GM19238 (cell line): ENCODE data around the gene DLL4.

ENCODE experiments used
- DNase-seq: peaks from one replicate; pipeline ENCODE4 v3.0.0; 2011; ENCODE audit warnings: low spot score; ENCODE audit not compliant: insufficient read length

Gene DLL4

DNA sequence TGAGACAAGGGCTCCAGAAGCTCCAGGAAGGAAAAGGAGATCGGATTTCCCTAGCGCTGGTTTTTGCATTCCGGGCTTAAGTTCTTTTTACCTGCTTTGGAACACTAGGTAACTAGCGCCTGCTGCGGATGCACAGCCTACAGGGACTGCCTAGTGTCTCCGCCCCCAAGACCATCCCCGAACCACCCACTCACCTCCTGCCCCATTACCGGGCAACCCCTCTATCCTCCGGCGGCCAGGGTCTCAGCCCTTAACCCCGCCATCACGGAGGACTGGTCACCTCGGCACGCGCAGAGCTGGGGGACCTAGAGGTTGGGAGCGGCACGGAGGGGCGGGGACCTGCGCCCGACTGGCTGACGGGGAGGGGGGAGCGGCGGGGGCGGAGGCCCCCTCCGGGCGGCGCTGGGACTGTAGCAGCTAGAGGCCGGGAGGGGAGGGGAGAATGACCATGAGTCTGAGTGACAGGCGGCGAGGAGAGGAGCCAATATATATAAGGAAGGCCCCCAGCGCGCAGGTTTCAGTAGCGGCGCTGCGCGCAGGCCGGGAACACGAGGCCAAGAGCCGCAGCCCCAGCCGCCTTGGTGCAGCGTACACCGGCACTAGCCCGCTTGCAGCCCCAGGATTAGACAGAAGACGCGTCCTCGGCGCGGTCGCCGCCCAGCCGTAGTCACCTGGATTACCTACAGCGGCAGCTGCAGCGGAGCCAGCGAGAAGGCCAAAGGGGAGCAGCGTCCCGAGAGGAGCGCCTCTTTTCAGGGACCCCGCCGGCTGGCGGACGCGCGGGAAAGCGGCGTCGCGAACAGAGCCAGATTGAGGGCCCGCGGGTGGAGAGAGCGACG lies at the start of gene DLL4:
Gene DLL4 (plus strand): TSS at position 520 of the 839 bp plus-strand sequence. CDS start 329 bp downstream, outside the sequence.
- DNase-seq: no peak

DNA sequence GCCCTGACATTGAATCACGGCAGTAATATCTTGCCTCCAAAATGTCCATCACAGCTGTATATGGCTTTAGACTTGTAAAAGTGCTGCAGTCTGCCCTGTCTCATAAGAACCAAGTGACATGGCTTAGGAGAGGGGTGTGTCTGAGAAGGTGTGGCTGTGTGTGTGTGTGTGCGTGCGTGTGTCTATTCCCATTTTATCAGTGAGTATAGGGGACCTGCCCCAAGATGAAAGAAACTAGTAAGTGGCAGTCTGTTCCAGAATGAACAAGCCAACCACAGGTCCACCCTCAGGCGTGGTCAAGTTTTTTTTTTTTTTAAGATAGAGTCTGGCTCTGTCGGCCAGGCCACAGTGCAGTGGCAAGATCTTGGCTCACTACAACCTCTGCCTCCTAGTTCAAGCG lies 49.5 kb upstream of the DLL4 start:
- DNase-seq: no peak

DNA sequence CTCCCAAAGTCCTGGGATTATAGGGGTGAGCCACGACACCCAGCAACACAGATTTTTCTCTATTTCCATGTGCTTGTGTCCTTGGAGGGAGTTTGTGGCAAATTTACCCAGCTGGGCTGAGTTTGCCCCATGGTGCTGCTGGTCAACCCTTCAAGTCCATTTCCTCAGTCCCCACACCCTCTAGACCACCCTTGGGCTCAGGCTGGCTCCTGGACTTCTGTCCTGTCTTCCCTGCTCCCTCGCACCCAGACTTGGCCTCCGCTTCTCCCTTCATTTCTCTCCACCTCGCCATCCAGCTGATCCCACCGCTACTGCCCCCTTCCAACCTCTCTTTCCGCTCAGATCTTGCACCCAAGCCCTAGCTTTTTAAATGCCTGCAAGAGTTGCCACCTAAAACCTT lies 47.8 kb upstream of the DLL4 start:
- no peak for DNase-seq

DNA sequence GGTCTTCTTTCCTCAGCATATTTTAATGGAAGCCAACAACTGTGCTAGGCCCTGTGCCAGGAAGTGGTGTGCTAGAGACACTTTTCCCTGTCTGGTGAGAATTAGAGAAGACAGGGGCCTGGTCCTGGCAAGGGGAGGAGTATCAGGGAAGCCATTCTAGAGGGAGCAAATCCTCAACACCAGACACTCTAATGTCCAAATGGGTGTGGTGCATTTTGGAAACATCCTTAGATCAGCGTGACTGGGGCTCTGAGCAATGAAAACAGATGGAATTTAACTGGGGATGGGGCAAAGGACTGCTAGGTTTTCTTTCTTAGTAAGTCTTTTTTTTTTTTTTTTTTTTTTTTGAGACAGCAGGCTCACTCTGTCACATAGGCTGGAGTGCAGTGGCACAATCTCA lies 42.6 kb upstream of the DLL4 start:
- DNase-seq: no peak

DNA sequence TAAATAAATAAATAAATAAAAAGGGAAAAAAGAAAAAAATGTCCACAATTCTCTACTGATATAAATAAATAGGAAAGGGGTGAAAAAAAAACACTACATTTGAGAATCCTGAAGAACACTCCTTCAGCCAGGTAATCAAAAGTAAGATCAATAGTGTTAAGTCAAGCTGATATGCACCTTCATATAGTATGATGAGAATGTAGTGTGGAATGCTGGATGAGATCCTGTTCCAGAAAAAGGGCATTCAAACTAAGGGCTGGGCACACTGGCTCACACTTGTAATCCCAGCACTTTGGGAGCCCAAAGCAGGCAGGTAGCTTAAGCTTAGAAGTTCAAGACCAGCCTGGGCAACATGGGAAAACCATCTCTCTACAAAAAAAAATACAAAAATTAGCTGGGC lies 40.0 kb upstream of the DLL4 start:
- DNase-seq: no peak

DNA sequence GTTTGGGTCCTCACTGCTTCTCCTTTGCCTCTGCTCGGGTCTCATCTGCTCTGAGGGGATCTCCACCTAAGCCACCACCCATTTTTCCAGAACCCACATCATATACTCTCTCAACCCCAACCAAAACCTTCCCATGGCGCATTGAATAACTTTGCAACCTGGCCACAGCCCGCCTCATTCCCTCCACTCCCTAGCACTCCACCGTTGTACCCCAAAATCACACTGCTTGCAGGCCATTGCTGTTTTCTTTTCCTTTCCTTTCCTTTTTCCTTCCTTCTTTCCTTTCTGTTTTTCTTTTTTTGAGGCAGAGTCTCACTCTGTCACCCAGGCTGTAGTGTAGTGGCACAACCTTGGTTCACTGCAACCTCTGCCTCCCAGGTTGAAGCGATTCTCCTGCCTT lies 38.0 kb upstream of the DLL4 start:
- DNase-seq: no peak

DNA sequence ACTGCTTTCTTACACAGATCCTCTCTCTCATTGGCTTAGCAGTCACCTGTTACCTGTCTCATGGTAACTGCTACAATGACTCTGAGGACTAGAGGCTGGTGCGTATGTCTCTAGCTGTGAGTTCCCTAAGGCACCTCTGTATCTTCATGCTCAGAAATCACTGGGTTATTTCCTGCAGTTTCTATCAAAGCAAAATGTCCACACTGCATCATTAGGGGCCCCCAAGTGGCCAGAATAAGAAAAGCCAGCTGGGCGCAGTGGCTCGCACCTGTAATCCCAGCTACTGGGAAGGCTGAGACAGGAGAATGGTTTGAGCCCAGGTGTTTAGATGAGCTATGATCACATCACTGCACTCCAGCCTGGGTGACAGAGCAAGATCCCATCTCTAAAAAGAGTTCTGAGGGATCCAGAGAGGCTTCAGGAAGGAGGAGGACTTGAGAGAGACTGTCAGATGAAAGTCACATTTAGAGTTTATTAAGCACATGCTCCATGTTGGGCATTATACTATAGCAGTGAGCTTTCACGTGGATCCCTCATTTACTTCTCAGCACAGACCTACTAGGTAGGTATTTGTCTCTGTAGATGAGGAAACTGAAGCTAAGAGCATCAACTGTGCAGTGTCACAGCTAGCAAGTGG lies 37.2 kb upstream of the DLL4 start:
- DNase-seq: no peak

DNA sequence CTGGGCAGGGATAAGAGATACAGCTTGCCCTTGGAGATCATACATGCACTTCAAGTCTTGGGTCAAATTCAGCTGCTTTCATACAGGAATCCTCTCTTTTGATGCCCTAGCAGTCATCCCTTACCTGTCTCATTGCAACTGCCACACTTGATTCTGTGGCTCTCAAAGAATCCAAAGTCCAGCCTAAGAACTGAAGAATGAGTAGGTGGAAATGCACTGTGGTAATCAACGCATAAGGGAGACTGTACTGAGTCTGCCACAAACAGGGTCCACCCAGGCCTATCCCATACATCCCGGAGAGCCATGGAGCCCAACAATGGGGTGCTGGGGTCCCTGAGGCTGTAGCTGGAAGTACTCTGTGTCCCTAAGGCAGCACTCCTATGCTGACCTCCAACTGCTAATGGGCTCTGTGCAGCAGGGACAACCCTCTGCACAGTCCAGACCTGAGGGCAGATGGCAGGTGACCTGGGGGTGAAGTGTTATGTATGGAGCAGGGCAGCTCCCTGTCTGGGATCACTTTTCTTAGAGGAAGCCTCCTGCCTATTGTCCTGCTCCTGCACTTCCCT lies 36.6 kb upstream of the DLL4 start:
- no peak for DNase-seq

DNA sequence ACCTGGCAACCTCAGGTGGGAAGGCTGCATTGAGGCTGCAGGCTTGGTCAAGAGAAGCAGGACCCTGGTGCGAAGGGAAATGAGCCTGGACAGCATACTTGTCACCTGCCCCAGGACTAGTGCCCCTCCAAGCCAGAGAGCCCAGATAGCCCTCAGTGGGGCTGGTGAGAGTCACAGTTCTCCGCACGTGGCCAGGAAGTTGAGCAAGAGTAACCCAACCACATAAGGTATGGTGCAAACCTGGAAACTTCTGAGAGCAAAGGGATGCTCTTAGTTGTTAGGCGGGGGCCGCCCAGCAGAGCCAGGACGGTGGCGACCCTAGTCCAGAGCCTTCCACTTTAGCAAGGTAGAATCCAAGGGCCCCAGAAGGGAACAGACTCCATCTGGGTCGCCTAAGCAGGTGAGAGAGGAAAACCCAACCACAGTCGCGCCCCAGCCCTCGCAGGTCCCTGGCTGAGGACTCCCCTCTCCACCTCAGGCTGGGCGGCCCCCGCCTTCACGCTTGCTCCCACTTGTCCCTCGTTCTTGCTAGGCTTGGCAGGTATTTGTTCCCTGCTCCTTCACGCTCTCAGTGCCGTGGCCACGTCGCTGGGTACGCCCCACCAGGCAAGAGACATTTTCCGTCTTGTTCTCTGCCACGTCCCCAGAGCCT lies 36.0 kb upstream of the DLL4 start:
- DNase-seq: no peak

DNA sequence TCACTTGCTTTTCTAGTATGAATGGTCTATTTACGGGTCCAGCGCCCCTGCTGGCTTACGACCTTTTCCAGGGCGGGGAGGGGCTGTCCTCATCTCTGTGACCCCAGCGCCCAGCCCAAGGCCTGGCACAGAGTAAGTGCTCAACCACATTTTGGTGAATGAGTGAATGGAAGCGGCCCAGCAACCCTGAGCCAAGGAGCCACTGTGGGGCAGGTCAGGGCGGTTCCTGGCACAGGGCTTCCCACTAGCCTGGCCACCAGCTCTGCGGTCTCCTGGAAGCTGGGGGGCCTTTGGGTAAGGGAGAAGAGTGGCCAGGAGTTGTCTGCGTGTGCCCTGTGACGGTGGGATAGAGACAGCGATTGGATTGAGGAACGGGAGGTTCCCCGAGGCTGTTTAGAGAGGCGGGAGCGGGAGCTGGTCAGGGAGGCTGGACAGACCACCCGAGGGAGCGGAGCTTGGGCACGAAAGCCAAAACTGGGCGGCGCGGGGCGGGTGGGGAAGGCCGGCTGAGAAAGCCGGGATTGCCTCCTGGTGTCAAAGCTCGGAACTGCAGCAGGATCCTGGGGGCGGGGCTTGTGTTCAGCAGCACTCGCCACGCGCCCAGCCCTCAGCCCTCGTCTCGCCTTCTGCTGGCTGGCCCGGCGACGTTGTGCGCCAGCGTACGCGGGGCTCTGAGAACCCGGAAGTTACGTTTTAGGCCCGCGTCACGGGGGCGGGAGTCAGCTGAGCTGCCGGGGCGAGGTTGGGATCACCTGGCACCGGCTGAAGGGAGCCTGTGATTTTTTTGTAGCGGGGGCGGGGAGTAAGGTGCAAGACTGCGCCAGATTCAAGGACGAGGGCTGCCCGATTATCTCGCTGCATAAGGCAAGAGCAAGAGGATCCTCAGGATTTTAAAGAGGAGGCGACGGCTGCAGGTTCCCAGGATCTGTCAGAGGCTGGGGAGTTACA lies 35.1 kb upstream of the DLL4 start, which contains the start of gene VPS18:
Gene VPS18 (plus strand): TSS at position 718 of the 948 bp plus-strand sequence. CDS start 319 bp downstream, outside the sequence.
- peak; percentile 94 for DNase-seq

DNA sequence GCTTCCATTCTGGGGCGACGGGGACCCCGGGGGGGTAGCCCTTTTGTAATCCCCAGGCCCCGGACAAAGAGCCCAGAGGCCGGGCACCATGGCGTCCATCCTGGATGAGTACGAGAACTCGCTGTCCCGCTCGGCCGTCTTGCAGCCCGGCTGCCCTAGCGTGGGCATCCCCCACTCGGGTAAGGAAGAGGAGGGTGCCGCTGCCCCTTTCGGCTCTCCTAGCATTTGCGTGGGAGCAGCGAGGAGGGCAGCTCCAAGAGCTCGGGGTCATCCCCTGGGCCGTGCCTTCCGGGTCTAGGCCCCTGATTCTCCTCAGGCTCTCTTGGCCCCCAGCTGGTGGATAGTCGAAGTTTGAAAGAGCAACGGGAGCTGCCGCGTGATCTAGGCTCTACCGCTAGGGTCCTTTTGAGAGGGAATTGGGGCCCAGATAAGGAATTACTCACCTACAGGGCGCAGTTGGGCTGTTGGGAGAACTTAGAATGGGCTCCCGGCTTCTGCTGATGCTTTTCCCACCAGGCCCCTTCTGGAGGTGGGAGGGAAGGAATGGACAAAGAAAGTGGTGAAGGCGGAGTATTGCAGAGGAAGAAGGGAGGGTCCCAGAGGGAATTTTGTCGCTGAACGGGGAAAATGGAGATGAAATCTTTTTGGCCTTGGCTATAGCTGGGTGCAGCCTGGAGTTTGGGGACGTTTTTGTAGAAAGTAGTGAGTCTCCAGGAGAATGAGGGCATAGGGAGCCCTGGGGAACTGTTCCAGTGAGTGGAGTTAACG lies 34.3 kb upstream of the DLL4 start:
- DNase-seq: peak; percentile 60

DNA sequence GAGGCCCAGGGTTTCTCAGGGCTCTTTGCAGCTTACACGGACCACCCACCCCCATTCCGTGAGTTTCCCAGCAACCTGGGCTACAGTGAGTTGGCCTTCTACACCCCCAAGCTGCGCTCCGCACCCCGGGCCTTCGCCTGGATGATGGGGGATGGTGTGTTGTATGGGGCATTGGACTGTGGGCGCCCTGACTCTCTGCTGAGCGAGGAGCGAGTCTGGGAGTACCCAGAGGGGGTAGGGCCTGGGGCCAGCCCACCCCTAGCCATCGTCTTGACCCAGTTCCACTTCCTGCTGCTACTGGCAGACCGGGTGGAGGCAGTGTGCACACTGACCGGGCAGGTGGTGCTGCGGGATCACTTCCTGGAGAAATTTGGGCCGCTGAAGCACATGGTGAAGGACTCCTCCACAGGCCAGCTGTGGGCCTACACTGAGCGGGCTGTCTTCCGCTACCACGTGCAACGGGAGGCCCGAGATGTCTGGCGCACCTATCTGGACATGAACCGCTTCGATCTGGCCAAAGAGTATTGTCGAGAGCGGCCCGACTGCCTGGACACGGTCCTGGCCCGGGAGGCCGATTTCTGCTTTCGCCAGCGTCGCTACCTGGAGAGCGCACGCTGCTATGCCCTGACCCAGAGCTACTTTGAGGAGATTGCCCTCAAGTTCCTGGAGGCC lies 29.5 kb upstream of the DLL4 start:
- DNase-seq: no peak

DNA sequence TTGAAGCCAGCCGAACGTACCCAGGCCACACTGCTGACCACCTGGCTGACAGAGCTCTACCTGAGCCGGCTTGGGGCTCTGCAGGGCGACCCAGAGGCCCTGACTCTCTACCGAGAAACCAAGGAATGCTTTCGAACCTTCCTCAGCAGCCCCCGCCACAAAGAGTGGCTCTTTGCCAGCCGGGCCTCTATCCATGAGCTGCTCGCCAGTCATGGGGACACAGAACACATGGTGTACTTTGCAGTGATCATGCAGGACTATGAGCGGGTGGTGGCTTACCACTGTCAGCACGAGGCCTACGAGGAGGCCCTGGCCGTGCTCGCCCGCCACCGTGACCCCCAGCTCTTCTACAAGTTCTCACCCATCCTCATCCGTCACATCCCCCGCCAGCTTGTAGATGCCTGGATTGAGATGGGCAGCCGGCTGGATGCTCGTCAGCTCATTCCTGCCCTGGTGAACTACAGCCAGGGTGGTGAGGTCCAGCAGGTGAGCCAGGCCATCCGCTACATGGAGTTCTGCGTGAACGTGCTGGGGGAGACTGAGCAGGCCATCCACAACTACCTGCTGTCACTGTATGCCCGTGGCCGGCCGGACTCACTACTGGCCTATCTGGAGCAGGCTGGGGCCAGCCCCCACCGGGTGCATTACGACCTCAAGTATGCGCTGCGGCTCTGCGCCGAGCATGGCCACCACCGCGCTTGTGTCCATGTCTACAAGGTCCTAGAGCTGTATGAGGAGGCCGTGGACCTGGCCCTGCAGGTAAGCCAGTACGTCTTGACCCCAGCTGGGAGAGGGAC lies 28.7 kb upstream of the DLL4 start:
- DNase-seq: no peak

DNA sequence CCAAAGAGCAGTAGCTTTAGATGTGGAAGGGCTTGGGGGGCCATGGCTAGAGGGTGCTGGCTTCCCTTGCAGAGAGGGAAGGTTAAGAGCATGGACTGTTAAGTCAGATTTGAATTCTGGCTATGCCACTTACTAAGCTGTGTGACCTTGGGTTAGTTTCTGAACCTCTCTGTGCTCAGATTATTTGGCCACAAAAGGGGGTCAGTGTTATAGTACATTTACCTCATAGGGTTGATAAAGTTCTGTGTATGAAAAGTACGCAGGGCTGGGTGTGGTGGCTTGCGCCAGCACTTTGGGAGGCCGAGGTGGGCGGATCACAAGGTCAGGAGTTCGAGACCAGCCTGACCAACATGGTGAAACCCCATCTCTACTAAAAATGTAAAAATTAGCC lies 28.1 kb upstream of the DLL4 start:
- DNase-seq: no peak

DNA sequence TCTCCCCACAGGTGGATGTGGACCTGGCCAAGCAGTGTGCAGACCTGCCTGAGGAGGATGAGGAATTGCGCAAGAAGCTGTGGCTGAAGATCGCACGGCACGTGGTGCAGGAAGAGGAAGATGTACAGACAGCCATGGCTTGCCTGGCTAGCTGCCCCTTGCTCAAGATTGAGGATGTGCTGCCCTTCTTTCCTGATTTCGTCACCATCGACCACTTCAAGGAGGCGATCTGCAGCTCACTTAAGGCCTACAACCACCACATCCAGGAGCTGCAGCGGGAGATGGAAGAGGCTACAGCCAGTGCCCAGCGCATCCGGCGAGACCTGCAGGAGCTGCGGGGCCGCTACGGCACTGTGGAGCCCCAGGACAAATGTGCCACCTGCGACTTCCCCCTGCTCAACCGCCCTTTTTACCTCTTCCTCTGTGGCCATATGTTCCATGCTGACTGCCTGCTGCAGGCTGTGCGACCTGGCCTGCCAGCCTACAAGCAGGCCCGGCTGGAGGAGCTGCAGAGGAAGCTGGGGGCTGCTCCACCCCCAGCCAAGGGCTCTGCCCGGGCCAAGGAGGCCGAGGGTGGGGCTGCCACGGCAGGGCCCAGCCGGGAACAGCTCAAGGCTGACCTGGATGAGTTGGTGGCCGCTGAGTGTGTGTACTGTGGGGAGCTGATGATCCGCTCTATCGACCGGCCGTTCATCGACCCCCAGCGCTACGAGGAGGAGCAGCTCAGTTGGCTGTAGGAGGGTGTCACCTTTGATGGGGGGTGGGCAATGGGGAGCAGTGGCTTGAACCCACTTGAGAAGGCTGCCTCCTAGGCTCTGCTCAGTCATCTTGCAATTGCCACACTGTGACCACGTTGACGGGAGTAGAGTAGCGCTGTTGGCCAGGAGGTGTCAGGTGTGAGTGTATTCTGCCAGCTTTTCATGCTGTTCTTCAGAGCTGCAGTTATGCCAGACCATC lies 26.3 kb upstream of the DLL4 start:
- no peak for DNase-seq

DNA sequence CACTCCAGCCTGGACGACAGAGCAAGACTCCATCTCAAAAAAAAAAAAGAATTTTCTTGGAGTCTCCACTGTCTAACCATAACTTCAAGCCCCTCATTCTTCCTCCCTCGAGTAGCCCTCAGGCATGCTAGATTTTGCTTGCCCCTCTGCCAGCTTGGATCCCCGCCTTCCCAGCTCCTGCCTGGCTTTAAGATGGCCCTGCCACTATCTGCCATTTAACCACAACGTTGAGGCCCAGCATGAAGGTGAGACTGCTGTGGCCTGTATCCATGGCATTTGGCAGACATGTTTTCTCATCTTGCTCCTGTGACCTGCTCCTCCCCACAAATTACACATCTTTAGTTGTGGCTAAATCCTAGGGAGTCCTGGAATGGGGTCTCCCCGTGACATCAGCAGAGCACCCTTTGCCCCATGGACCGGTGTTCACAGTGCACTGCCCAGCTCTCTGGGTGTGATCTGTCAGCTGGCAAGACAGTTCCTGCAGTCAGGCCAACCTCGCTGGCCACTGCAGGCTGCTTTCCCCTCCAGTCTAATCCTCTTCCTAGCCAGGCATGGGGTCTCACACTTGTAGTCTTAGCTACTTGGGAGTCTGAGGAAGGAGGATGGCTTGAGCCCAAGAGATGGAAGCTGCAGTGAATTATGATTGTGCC lies 24.5 kb upstream of the DLL4 start:
- DNase-seq: no peak
